ENCODE data around the gene ALG12. TPM values are rescaled to one million over a fixed set of nuclear protein-coding genes. Genes with fewer than 3 reads are reported as not detected.

ALG12 gene
- total and polyA plus RNA-seq, 2 of the 13 experiments (the other 11 are each of a cell fraction or from before 2014, with no cell fraction given): 7.8 to 15.8 TPM

DNA sequence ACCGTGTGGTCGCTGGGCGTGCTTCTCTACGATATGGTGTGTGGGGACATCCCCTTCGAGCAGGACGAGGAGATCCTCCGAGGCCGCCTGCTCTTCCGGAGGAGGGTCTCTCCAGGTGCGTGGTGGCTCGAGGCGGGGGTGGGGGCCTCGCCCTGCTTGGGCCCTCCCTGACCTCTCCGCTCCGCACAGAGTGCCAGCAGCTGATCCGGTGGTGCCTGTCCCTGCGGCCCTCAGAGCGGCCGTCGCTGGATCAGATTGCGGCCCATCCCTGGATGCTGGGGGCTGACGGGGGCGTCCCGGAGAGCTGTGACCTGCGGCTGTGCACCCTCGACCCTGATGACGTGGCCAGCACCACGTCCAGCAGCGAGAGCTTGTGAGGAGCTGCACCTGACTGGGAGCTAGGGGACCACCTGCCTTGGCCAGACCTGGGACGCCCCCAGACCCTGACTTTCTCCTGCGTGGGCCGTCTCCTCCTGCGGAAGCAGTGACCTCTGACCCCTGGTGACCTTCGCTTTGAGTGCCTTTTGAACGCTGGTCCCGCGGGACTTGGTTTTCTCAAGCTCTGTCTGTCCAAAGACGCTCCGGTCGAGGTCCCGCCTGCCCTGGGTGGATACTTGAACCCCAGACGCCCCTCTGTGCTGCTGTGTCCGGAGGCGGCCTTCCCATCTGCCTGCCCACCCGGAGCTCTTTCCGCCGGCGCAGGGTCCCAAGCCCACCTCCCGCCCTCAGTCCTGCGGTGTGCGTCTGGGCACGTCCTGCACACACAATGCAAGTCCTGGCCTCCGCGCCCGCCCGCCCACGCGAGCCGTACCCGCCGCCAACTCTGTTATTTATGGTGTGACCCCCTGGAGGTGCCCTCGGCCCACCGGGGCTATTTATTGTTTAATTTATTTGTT lies 44.8 kb upstream of the ALG12 start (continued):
- TF ChIP-seq, protein P1, sequence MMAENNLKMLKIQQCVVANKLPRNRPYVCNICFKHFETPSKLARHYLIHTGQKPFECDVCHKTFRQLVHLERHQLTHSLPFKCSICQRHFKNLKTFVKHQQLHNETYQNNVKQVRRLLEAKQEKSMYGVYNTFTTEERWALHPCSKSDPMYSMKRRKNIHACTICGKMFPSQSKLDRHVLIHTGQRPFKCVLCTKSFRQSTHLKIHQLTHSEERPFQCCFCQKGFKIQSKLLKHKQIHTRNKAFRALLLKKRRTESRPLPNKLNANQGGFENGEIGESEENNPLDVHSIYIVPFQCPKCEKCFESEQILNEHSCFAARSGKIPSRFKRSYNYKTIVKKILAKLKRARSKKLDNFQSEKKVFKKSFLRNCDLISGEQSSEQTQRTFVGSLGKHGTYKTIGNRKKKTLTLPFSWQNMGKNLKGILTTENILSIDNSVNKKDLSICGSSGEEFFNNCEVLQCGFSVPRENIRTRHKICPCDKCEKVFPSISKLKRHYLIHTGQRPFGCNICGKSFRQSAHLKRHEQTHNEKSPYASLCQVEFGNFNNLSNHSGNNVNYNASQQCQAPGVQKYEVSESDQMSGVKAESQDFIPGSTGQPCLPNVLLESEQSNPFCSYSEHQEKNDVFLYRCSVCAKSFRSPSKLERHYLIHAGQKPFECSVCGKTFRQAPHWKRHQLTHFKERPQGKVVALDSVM (CRISPR knock-in tag; IDR thresholded peaks at IDR 0.05): no peak
- TF ChIP-seq, protein P2, sequence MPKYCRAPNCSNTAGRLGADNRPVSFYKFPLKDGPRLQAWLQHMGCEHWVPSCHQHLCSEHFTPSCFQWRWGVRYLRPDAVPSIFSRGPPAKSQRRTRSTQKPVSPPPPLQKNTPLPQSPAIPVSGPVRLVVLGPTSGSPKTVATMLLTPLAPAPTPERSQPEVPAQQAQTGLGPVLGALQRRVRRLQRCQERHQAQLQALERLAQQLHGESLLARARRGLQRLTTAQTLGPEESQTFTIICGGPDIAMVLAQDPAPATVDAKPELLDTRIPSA (CRISPR knock-in tag; IDR thresholded peaks at IDR 0.05; ENCODE audit: borderline replicate concordance): no peak
- TF ChIP-seq, protein P3, sequence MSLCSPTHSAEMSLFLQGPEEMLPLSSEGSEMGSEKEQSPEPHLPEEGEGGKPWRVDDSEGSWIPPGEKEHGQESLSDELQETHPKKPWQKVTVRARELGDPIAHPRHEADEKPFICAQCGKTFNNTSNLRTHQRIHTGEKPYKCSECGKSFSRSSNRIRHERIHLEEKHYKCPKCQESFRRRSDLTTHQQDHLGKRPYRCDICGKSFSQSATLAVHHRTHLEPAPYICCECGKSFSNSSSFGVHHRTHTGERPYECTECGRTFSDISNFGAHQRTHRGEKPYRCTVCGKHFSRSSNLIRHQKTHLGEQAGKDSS (CRISPR knock-in tag; IDR thresholded peaks at IDR 0.05; ENCODE audit: borderline replicate concordance, low read depth): no peak
- TF ChIP-seq, protein P4, sequence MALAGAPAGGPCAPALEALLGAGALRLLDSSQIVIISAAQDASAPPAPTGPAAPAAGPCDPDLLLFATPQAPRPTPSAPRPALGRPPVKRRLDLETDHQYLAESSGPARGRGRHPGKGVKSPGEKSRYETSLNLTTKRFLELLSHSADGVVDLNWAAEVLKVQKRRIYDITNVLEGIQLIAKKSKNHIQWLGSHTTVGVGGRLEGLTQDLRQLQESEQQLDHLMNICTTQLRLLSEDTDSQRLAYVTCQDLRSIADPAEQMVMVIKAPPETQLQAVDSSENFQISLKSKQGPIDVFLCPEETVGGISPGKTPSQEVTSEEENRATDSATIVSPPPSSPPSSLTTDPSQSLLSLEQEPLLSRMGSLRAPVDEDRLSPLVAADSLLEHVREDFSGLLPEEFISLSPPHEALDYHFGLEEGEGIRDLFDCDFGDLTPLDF (CRISPR knock-in tag; IDR thresholded peaks at IDR 0.05): no peak
- TF ChIP-seq MTA1 (CRISPR knock-in tag; IDR thresholded peaks at IDR 0.05; ENCODE audit: borderline replicate concordance) (peak; percentile 34; the same call in 1 of the 2 replicates), NR2F1 (CRISPR knock-in tag; IDR thresholded peaks at IDR 0.05) (peak in 1 of 2 experiments; percentile 75; a peak in 2 of 4 replicates), MIXL1 (CRISPR knock-in tag; IDR thresholded peaks at IDR 0.05) (no peak), ZNF563 (CRISPR knock-in tag; IDR thresholded peaks at IDR 0.05) (0 out of 2 replicates have a peak, but pooled peaks have one; percentile 5), ZNF296 (CRISPR knock-in tag; conservative IDR thresholded peaks at IDR 0.05) (no peak), SRSF1 (optimal IDR thresholded peaks at IDR 0.05; ENCODE audit: low read depth, low read length) (peak; percentile 84), SP2 (CRISPR knock-in tag; IDR thresholded peaks at IDR 0.05) (no peak), ZNF614 (CRISPR knock-in tag; IDR thresholded peaks at IDR 0.05; ENCODE audit: borderline replicate concordance) (no peak), ZNF879 (CRISPR knock-in tag; IDR thresholded peaks at IDR 0.05) (no peak), REPIN1 (CRISPR knock-in tag; IDR thresholded peaks at IDR 0.05; ENCODE audit: borderline replicate concordance, low read depth) (0 out of 2 replicates have a peak, but pooled peaks have one; percentile 23), ZMYM3 (CRISPR knock-in tag; IDR thresholded peaks at IDR 0.05) (no peak), RARA (CRISPR knock-in tag; IDR thresholded peaks at IDR 0.05) (no peak), KDM5B (CRISPR knock-in tag; IDR thresholded peaks at IDR 0.05; ENCODE audit: borderline replicate concordance) (peak; percentile 69; the same call in 1 of the 2 replicates), ATAD3A (CRISPR knock-in tag; IDR thresholded peaks at IDR 0.05) (no peak), CCAR2 (optimal IDR thresholded peaks at IDR 0.05; ENCODE audit: low read depth, low read length) (no peak), EZH2 (conservative IDR thresholded peaks at IDR 0.05; ENCODE audit: low read depth, low read length) (no peak), ETV5 (CRISPR knock-in tag; IDR thresholded peaks at IDR 0.05; ENCODE audit: borderline replicate concordance) (no peak), ZNF768 (CRISPR knock-in tag; IDR thresholded peaks at IDR 0.05) (0 out of 2 replicates have a peak, but pooled peaks have one; percentile 10)
- TF ChIP-seq, protein P5, sequence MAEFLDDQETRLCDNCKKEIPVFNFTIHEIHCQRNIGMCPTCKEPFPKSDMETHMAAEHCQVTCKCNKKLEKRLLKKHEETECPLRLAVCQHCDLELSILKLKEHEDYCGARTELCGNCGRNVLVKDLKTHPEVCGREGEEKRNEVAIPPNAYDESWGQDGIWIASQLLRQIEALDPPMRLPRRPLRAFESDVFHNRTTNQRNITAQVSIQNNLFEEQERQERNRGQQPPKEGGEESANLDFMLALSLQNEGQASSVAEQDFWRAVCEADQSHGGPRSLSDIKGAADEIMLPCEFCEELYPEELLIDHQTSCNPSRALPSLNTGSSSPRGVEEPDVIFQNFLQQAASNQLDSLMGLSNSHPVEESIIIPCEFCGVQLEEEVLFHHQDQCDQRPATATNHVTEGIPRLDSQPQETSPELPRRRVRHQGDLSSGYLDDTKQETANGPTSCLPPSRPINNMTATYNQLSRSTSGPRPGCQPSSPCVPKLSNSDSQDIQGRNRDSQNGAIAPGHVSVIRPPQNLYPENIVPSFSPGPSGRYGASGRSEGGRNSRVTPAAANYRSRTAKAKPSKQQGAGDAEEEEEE (CRISPR knock-in tag; IDR thresholded peaks at IDR 0.05; ENCODE audit: borderline replicate concordance): no peak
